Activated CD4-positive, alpha-beta T cell treated with anti-CD3 and anti-CD28 coated beads, Interleukin-2, amount 10 ng/mL, durations not matched to agents 7 days and 5 days (primary cell): ENCODE data around the gene SDF4. TPM values are rescaled to one million over a fixed set of nuclear protein-coding genes. Genes with fewer than 3 reads are reported as not detected.

ENCODE experiments used
- CTCF ChIA-PET: fragments of 350-600 bp; sonication (Branson Sonifier 250); formaldehyde crosslinking; loops from one replicate; lab custom pipeline; 2021; ENCODE audit warnings: antibody characterized with exemption; lab: Charles Lee
- POLR2A ChIA-PET: fragments of 350-600 bp; sonication (Branson Sonifier 250); formaldehyde crosslinking; loops from one replicate; lab custom pipeline; 2021; ENCODE audit warnings: antibody characterized with exemption; lab: Charles Lee
- DNase-seq: peaks from one replicate; pipeline ENCODE4 v3.0.0-alpha.2; 2020
- H3K27ac Mint-ChIP-seq: one replicate; pipeline ENCODE4 v1.8.0; 2021; ENCODE audit warnings: mild to moderate bottlenecking, moderate library complexity, mixed read lengths
- H3K27me3 Mint-ChIP-seq: one replicate; pipeline ENCODE4 v1.8.0; 2021; ENCODE audit warnings: mixed read lengths
- H3K36me3 Mint-ChIP-seq: one replicate; pipeline ENCODE4 v1.8.0; 2021; ENCODE audit warnings: low read depth, mixed read lengths
- H3K4me1 Mint-ChIP-seq: one replicate; pipeline ENCODE4 v1.8.0; 2021; ENCODE audit warnings: mixed read lengths
- H3K4me3 Mint-ChIP-seq: one replicate; pipeline ENCODE4 v1.8.0; 2021; ENCODE audit warnings: mild to moderate bottlenecking, moderate library complexity, mixed read lengths
- H3K9me3 Mint-ChIP-seq: one replicate; pipeline ENCODE4 v1.8.0; 2021; ENCODE audit warnings: mixed read lengths
- total RNA-seq, 2 experiments: library from RNA; stranded (reverse); gene quantifications; one replicate each; pipeline ENCODE4 v1.2.3, GENCODE V29; 2021

SDF4 gene
- total RNA-seq, 2 experiments from 2014 or later = 81.7 to 91.4 TPM

DNA sequence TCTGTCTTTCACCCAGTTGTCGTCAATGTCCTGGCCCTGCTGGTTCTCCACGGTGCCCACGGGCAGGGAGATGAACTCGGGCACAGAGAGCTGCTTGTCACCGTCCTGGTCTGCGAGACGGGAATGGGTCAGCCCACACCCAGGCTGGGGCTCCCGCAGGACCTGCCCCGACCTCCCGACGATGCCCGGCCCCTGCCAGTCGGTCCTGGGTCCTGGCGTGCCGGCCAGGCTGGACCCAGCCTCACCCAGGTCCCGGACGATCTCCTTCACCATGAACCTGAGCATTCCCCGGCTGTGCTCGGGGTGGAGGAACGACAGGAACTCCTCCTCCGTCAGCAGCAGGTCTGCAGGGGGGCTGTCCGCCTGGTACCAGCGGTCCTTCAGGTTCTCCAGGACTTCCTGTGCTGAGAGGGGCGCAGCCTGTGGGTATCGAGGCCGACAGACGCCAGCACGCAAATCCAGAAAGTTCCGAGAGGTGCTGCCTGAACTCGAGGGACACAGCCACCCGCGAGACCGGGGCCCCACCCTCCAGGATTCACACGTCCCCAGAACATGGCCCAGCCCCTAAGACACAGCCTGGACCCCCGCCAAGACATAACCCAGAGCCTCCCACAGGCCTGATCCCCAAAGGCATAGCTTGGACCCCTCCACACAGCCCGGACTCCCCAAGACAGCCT lies 13.1 kb downstream of the SDF4 start:
- Mint-ChIP-seq H3K27me3 (no peaks in the 10 kb centered on the region), H3K36me3 (peaks cover 40% of the 10 kb centered on the region), H3K4me3 (no peak overlapping the region), H3K9me3 (no peaks in the 10 kb centered on the region), H3K27ac (no peak overlapping the region), H3K4me1 (peaks cover 35% of the 10 kb centered on the region)
- no peak for DNase-seq
- ChIA-PET CTCF (interaction anchor here (1.0 to 1.5 kb wide), 6 partner anchors 8 to 32 kb away, joined by 3 to 6 read pairs (median 3); no protein-coding TSS in a partner anchor), POLR2A (no interaction called here)

DNA sequence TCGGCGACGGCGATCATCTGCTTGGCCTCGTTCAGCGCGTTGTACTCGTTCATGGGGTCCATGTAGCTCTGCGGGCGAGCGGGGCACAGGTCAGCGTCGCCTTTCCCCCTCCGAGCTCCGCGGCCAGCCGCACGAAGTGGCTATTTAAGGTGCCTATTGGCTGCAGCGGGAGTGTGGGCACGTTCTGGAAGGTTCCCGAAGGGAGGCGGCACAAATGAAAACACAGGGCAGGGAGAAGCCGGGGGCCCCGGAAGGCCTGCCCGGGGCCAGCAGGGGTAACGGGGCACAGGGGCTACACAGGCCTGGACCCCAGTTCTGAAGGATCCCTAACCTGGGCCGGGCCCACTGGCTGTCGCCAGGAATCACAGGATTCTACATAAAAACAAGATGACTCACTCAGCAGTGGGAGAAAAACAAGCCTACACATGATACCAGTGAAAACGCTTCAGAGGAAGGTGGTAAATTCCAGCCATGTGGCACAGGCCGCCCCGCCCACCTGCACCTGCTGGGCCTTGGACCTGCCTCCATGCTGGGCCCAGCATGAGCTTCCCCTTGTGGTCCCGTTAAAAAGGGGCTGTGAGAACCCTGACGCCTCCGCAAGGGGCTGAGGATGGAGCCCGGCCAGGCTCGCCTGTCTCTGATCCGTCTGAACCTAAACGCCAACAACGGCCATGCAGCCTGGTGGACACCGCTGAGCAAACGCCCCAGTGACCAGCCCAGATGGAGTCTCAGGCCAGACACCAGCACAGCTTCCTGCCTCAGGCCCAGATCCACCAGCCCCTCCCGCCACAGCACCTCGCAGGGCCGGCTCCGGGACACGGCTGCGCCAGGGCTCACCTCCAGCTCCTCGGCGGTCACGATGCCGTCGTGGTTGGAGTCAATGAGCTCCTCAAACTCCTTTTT lies 13.9 kb downstream of the SDF4 start:
- Mint-ChIP-seq H3K4me3 (no peak overlapping the region), H3K27ac (peak overlapping the region; percentile 31), H3K36me3 (peaks cover 35% of the 10 kb centered on the region), H3K9me3 (no peaks in the 10 kb centered on the region), H3K27me3 (no peaks in the 10 kb centered on the region), H3K4me1 (peaks cover 35% of the 10 kb centered on the region)
- POLR2A ChIA-PET = no interaction called here
- CTCF ChIA-PET = interaction anchor here (1.0 to 1.6 kb wide), 7 partner anchors 9 to 96 kb away, joined by 3 to 6 read pairs (median 3); no protein-coding TSS in a partner anchor
- DNase-seq = no peak

DNA sequence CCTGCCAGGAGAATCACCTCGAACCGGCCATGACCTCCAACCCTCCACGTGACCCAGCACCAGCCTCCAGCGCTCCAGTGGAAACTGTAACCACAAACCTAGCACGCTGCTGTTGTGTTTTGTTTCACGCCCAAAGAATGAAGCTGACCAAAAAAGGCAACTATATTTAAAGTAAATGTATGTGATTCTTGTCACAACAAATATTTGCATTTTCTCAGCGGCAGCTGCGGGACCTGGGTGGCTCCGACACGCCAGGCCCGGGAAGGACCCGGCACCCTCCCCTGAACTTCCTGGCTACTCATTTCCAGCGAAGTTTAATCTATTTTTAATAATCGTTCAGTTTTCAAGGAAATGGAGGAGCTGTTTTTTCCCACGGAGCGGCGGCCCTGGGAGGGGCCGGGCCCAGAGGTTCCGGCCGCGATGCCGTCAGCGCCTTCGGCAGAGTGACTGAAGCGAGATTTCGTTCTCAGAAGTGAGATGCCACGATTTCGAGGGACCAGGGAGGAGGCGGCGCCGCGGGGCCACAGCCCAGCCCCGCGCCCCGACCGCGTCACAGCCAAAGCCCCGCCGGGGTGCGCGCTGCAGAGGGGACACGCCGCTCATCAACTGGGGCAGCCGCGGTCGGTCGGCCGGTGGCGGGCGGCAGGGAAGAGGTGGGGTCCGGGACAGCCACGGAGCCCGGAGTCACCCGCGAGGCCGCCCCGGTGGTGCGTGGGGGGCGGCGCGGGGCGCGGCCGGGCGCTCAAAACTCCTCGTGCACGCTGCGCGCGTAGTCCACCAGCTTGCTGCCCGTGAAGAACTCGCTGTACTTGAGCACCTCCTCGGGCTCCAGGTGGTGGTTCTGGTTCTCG lies 14.8 kb downstream of the SDF4 start:
- H3K4me1 Mint-ChIP-seq = peaks cover 38% of the 10 kb centered on the region
- peak overlapping the region; percentile 66 for H3K4me3 Mint-ChIP-seq
- ChIA-PET CTCF (interaction anchor here (1.0 to 1.6 kb wide), 2 partner anchors 10 to 95 kb away, joined by 4 to 5 read pairs; no protein-coding TSS in a partner anchor), POLR2A (no interaction called here)
- H3K27ac Mint-ChIP-seq = peak overlapping the region; percentile 89
- DNase-seq = peak; percentile 54
- no peaks in the 10 kb centered on the region for H3K27me3 Mint-ChIP-seq
- H3K9me3 Mint-ChIP-seq = no peaks in the 10 kb centered on the region
- peaks cover 30% of the 10 kb centered on the region for H3K36me3 Mint-ChIP-seq

DNA sequence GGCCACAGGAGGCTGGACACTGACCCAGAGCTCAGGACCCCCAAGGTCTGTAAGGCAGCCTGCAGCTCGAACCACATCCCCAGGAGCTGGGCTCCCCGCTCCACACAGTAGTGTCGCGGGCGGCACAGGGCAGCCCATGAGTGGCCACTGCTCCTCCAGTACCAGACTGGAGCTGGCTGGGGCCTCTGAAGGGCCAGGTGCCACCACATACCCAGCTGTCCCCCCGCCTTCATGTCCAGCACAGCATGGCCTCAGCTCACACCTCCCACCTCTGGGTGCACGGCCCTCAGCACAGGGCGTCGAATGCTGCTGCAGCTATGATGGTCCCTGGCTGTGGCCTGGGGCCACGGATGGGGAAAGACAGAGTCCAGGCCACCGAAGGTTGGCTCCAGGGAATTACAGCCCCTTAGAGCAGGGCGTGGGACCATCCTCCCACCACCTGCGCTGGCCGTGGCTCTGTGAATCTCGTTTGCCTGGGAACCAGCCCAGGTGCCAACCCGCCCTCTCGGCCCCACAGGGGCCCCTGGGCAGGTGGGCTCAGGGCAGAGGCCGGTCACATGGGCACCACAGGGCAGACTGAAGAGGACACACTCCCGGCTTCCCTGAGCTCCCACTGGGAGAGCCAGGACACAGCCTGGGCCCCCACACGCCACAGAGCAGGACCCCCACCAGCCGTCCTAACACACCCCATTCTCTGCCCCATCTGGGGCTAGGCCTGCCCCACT lies 15.8 kb downstream of the SDF4 start:
- H3K27ac Mint-ChIP-seq = peak overlapping the region; percentile 89
- peaks cover 40% of the 10 kb centered on the region for H3K4me1 Mint-ChIP-seq
- peak overlapping the region; percentile 66 for H3K4me3 Mint-ChIP-seq
- POLR2A ChIA-PET = no interaction called here
- no peaks in the 10 kb centered on the region for H3K9me3 Mint-ChIP-seq
- DNase-seq = no peak
- H3K27me3 Mint-ChIP-seq = no peaks in the 10 kb centered on the region
- CTCF ChIA-PET = interaction anchor here (0.9 to 1.4 kb wide), 3 partner anchors 11 to 979 kb away, joined by 3 to 6 read pairs (median 3); partner anchors contain the start of gene FAAP20
- H3K36me3 Mint-ChIP-seq = peaks cover 26% of the 10 kb centered on the region

DNA sequence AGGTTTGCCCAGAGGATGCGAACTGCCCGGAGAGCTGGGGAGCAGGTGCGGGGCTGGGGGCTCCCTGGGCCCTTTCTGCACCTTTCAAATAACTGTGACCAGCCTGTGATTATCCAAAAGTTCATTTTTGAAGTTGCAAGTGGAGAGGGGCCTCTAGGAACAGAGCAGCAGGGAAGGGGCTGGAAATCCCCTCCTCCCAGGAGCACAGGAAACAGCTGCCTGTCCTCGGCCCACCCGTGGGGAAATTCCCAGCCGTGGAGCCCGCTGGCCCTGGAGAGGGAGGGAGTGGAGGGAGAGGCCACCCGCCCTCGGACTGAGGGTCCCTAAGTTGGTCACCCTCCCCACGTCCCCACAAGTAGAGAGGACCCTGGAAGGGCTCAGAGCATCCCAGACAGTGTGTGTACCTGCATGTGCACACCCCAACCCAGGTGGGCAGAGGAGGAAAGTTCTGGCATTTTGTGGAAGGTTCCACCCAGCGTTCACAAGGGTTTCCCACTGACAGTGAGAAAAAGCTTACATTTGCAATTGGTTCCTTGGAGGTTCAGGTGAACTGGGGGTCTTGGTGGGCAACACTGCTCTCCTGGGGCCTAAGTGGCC lies 16.6 kb downstream of the SDF4 start:
- Mint-ChIP-seq H3K27ac (peak overlapping the region; percentile 76), H3K4me1 (peaks cover 41% of the 10 kb centered on the region), H3K36me3 (peaks cover 18% of the 10 kb centered on the region), H3K9me3 (no peaks in the 10 kb centered on the region), H3K27me3 (no peaks in the 10 kb centered on the region), H3K4me3 (peak overlapping the region; percentile 34)
- CTCF ChIA-PET = interaction anchor here (0.9 to 1.4 kb wide), 4 partner anchors 10 to 980 kb away, joined by 3 to 6 read pairs (median 3); partner anchors contain the start of gene FAAP20
- no peak for DNase-seq
- POLR2A ChIA-PET = no interaction called here

DNA sequence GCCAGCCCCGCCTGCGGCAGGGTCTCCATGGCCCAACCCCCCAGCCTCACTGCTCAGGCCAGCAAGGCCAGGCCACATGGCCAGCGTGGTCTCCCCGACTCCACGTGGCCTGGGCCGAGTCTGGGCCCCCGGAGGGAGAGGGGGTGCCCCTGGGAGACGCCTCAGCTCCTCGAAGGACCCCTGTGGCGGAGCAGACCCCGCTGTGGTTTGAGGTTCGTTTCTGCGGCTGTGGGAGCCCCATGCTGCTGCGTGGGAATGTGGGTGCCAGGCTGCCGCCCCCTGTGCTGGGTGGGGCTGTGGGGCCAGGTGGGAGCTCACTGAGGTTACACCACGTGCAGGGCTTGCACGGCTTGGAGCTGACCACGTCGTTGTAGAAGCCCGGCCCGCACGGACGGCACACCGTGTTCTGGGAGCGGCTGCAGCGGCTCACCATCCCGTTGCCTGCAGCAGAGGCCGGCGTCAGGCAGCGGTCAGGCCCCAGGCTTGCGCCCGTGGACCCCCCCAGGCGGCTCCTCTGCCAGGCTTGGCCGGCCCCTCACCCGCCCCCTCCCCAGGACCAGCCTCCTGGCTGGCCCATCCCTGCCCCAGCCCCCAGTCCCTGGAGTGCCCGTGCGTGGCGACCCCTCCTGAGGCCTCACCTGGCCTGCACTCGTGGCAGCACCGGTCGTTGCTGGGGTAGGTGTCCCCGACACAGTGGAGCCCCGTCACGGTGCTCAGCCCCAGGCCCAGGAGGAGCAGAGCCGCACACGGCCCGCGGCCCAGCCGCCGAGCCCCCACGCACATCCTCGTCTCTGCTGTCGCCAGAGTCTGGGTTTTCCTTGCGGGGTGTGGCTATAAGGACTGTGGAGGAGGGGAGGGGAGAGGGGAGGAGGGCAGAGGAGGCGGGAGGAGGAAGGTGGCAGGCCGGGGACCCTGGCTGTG lies 18.2 kb downstream of the SDF4 start, which contains the start of gene TNFRSF4:
TSS of gene TNFRSF4 (minus strand) at position 809 of the 921 bp plus-strand sequence. CDS start at position 783, 26 bp downstream.
- H3K27ac Mint-ChIP-seq = peak within 1 kb of the TSS; percentile 74
- peaks cover 14% of the 10 kb centered on the region for H3K36me3 Mint-ChIP-seq
- ChIA-PET CTCF (interaction anchor here (0.6 to 1.4 kb wide), 5 partner anchors 17 to 150 kb away, joined by 3 to 5 read pairs (median 3); no protein-coding TSS in a partner anchor), POLR2A (no interaction called here)
- H3K4me3 Mint-ChIP-seq = peak within 1 kb of the TSS; percentile 48
- peaks cover 39% of the 10 kb centered on the region for H3K4me1 Mint-ChIP-seq
- DNase-seq = no peak
- no peaks in the 10 kb centered on the region for H3K27me3 Mint-ChIP-seq
- no peaks in the 10 kb centered on the region for H3K9me3 Mint-ChIP-seq

DNA sequence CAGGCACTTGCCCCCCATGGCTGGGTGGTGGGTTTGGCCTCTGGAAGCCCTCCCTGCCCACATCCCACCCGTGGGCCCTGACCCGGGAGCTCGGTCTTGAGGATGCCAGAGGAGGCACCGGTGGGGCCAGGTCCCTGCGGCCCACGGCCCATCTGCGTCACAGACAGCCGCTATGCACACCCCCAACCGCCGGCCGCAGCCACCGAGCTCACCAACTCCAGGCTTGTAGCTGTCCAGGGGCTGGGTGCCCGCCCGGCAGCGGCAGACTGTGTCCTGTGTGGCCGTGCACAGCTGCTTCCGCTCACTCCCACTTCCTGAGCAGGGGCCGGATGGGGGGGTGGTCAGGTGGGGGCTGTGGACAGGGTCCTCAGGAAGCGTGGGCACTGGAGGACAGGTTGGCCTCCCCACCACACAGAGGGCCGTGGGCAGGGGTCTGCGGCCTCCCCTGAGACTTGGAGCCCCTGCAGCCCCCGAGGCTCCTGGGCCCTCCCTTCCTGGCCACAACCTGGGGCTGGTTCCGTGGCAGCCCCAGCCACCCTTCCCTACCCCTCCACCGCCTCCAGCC lies 18.9 kb downstream of the SDF4 start:
- no peaks in the 10 kb centered on the region for H3K9me3 Mint-ChIP-seq
- peaks cover 40% of the 10 kb centered on the region for H3K4me1 Mint-ChIP-seq
- H3K36me3 Mint-ChIP-seq = peaks cover 11% of the 10 kb centered on the region
- H3K4me3 Mint-ChIP-seq = peak overlapping the region; percentile 19
- ChIA-PET POLR2A (no interaction called here), CTCF (interaction anchor here (1.0 to 1.4 kb wide), 3 partner anchors 78 to 149 kb away, joined by 3 to 5 read pairs (median 3); no protein-coding TSS in a partner anchor)
- DNase-seq = peak; percentile 45
- H3K27me3 Mint-ChIP-seq = no peaks in the 10 kb centered on the region
- H3K27ac Mint-ChIP-seq = no peak overlapping the region

DNA sequence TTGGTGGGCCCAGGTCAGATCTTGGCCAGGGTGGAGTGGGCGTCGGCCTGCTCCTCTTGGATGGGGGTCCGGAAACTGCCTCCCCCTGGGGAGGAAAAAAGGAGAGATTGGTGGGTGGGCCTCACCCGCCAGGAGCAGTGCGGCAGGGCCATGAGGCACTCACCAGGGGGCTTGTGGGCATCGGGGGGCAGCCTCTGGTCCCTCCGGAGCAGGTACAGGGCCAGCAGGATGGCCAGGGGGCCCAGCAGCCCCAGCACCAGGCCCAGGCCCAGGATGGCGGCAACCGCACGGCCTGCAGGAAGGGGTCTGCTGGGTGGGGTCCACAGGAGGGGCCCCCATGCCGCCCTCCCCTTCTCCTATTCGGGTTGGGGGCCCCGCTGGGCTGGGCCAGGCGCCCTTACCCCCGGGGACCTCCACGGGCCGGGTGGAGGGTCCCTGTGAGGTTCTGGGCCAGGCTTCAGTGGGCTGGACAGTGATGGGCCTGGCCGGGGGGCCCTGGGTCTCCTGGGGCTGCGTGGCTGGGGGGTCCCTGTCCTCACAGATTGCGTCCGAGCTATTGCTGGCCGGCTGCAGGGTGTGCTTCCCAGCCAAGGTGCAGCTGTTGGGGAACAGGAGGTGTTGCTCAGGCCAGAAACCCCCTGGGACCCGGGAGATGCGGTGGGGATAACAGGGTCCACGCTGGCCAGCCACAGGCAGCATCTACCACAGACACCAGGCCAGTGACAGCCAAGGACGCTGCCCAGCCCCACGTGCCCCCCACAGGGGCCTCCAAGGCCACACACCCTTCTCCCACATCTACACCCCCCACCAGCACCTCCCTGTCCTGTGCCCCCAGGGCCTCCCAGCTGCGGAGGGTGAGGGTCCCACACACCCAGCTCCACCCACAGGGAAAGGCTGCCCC lies 20.0 kb downstream of the SDF4 start:
- POLR2A ChIA-PET = no interaction called here
- H3K4me1 Mint-ChIP-seq = peaks cover 40% of the 10 kb centered on the region
- no peak for DNase-seq

DNA sequence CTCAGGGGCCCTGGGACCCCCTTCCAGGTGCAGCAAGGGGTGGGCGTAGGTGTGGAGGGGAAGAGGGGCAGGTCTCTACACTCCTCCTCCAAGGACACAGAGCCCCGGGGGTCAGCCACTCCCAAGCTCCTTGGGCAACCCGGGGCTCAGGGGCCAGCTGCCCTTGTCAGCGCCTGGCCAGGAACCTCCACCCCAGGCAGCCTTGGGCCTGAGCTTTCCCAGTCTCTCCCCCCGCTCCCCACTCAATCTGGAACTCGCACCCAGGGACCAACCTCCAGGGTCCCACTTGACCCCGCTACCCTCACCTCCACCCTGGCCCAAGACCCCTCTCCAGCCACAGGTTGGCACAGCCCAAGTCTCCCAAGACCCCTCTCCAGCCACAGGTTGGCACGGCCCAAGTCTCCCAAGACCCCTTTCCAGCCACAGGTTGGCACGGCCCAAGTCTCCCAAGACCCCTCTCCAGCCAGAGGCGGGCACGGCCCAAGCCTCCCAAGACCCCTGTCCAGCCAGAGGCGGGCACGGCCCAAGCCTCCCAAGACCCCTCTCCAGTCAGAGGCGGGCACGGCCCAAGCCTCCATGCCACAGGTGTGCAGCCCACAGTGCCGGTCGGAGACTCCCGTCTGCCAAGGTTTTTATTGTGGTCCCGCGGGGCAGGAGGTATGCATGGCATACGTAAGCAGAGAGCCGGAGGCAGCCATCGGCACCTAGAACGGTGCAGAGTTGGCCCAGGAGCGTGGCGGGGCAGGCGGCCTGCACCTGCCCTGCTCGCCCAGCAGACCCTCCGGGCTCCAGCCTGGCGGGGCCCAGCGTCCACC lies 20.9 kb downstream of the SDF4 start:
- peak overlapping the region; percentile 73 for H3K27ac Mint-ChIP-seq
- H3K4me3 Mint-ChIP-seq = no peak overlapping the region
- H3K4me1 Mint-ChIP-seq = peaks cover 38% of the 10 kb centered on the region
- H3K27me3 Mint-ChIP-seq = no peaks in the 10 kb centered on the region
- POLR2A ChIA-PET = no interaction called here
- CTCF ChIA-PET = interaction anchor here (1.2 to 1.4 kb wide), 3 partner anchors 8 to 178 kb away, joined by 3 to 4 read pairs (median 3); no protein-coding TSS in a partner anchor
- no peak for DNase-seq
- no peaks in the 10 kb centered on the region for H3K36me3 Mint-ChIP-seq
- no peaks in the 10 kb centered on the region for H3K9me3 Mint-ChIP-seq

More for the DNA sequence above, 20.0 kb downstream of the SDF4 start:
- H3K4me3 Mint-ChIP-seq = peak overlapping the region; percentile 25
- H3K36me3 Mint-ChIP-seq = peaks cover 4% of the 10 kb centered on the region
- H3K9me3 Mint-ChIP-seq = no peaks in the 10 kb centered on the region
- no peaks in the 10 kb centered on the region for H3K27me3 Mint-ChIP-seq
- peak overlapping the region; percentile 64 for H3K27ac Mint-ChIP-seq
- CTCF ChIA-PET = interaction anchor here (1.0 kb wide), 1 partner anchor 148 kb away, joined by 3 read pairs; no protein-coding TSS in a partner anchor
